Ishikawa (cell line): ENCODE measurements around the gene SMYD5.

Source experiments
- CEBPB ChIP-seq: IDR thresholded peaks from 2 replicates; pipeline ENCODE4 v1.6.1; 2012
- CREB1 ChIP-seq: IDR thresholded peaks from 2 replicates; pipeline ENCODE4 v1.6.1; 2012; ENCODE audit warnings: low read depth
- EGR1 ChIP-seq: IDR thresholded peaks from 2 replicates; pipeline ENCODE4 v1.6.1; 2012
- EP300 ChIP-seq: IDR thresholded peaks from 2 replicates; pipeline ENCODE4 v1.6.1; 2012; ENCODE audit warnings: borderline replicate concordance
- FOXM1 ChIP-seq: IDR thresholded peaks from 2 replicates; pipeline ENCODE4 v1.6.1; 2012; ENCODE audit warnings: low read depth, borderline replicate concordance
- MAX ChIP-seq: IDR thresholded peaks from 2 replicates; pipeline ENCODE4 v1.6.1; 2012
- NFIC ChIP-seq: IDR thresholded peaks from 2 replicates; pipeline ENCODE4 v1.6.1; 2012
- RAD21 ChIP-seq: IDR thresholded peaks from 2 replicates; pipeline ENCODE4 v1.6.1; 2012; ENCODE audit warnings: low read depth
- TAF1 ChIP-seq: IDR thresholded peaks from 2 replicates; pipeline ENCODE4 v1.6.1; 2012; ENCODE audit warnings: low read depth, mild to moderate bottlenecking
- TCF12 ChIP-seq: IDR thresholded peaks from 2 replicates; pipeline ENCODE4 v1.6.1; 2012; ENCODE audit warnings: low read depth
- TEAD4 ChIP-seq: IDR thresholded peaks from 2 replicates; pipeline ENCODE4 v1.6.1; 2012
- YY1 ChIP-seq: IDR thresholded peaks from 2 replicates; pipeline ENCODE4 v1.6.1; 2012; ENCODE audit warnings: low read depth
- ZBTB7A ChIP-seq: IDR thresholded peaks from 2 replicates; pipeline ENCODE4 v1.6.1; 2012; ENCODE audit warnings: low read depth
- TF ChIP-seq, protein P1 (sequence below): IDR thresholded peaks from 2 replicates; pipeline ENCODE4 v1.6.1; 2012; ENCODE audit warnings: low read depth, mild to moderate bottlenecking
- TF ChIP-seq, protein P2 (sequence below): IDR thresholded peaks from 2 replicates; pipeline ENCODE4 v1.6.1; 2012

SMYD5 gene

DNA sequence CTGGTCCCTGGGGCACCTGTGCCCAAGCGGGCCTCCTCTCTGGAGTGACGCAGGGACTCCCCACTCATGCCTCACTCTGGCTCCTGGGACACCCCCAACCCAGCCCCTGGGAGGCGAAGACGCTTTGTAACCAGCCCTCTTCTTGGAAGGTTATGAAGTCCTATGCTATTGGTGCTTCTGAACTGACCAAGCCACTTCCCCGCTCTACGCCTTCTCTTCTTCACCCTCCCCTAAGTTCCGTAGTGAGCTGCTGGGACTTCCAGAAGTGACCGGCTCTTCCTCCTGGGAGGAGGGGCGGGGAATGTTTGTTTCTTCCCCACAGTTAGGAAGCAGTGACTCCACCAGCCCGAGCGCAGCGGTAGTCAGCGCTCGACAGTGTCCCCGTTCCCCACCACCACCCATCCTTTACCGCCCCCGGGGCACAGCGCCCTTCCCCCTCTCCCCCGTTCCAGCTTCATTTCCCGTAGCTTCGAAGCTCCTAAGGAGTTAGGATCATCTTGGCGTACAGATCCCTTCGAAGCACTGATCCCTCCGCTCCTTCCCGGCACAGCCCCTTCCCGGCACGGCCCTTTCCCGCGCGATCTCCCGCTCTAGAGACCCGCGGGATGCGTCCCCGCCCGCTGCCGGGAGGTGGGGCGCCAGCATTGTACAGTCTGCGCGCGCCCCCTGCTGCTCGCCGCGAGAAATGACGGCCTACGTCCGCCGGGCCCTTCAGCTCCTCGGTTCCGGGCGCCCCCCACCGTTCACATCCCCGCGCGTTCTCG lies 37.0 kb upstream of the SMYD5 start:
- no peak for TF ChIP-seq TEAD4
- no peak for TF ChIP-seq CREB1
- no peak for TF ChIP-seq FOXM1
- TF ChIP-seq MAX: peak; percentile 82
- no peak for TF ChIP-seq YY1
- TF ChIP-seq NFIC: no peak
- no peak for TF ChIP-seq TAF1
- no peak for TF ChIP-seq EP300
- TF ChIP-seq ZBTB7A: no peak; the same call in 1 of the 2 replicates
- TF ChIP-seq, protein P1, sequence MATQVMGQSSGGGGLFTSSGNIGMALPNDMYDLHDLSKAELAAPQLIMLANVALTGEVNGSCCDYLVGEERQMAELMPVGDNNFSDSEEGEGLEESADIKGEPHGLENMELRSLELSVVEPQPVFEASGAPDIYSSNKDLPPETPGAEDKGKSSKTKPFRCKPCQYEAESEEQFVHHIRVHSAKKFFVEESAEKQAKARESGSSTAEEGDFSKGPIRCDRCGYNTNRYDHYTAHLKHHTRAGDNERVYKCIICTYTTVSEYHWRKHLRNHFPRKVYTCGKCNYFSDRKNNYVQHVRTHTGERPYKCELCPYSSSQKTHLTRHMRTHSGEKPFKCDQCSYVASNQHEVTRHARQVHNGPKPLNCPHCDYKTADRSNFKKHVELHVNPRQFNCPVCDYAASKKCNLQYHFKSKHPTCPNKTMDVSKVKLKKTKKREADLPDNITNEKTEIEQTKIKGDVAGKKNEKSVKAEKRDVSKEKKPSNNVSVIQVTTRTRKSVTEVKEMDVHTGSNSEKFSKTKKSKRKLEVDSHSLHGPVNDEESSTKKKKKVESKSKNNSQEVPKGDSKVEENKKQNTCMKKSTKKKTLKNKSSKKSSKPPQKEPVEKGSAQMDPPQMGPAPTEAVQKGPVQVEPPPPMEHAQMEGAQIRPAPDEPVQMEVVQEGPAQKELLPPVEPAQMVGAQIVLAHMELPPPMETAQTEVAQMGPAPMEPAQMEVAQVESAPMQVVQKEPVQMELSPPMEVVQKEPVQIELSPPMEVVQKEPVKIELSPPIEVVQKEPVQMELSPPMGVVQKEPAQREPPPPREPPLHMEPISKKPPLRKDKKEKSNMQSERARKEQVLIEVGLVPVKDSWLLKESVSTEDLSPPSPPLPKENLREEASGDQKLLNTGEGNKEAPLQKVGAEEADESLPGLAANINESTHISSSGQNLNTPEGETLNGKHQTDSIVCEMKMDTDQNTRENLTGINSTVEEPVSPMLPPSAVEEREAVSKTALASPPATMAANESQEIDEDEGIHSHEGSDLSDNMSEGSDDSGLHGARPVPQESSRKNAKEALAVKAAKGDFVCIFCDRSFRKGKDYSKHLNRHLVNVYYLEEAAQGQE: no peak
- peak; percentile 91 for TF ChIP-seq RAD21
- TF ChIP-seq CEBPB: no peak
- TF ChIP-seq, protein P2, sequence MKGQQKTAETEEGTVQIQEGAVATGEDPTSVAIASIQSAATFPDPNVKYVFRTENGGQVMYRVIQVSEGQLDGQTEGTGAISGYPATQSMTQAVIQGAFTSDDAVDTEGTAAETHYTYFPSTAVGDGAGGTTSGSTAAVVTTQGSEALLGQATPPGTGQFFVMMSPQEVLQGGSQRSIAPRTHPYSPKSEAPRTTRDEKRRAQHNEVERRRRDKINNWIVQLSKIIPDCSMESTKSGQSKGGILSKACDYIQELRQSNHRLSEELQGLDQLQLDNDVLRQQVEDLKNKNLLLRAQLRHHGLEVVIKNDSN: no peak
- no peak for TF ChIP-seq TCF12
- TF ChIP-seq EGR1: no peak

DNA sequence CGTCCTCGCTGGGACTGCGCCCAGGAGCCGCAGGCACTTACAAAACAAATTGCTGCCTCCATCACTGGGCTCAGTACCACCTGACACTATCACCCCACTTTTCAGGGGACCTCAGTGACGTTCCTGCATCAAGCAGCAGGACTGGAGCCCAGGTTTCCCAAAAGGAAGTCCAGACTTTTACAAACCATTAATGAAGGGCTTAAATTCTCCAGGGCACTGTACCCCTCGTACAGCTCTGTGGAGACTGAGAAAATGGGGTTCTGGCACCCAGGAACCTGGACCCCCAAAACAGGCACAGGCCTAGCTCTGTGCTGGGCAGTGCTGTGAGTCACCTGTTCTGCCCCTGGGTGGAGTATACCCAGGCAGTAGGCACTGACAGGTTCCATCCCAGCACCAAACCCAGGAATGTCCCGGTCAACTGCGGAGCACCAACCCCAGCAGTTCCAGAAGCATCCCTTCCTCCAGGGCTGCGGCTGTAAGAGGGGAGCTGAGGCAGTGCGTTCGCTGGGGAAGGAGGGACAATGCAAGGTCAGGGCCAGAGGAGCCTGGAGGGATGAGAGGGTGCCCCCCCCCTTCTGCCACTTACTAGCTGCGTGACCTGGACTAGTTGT lies 36.3 kb upstream of the SMYD5 start:
- TF ChIP-seq FOXM1: no peak
- TF ChIP-seq, protein P2: no peak
- TF ChIP-seq YY1: no peak
- no peak for TF ChIP-seq TCF12
- TF ChIP-seq CEBPB: no peak
- no peak for TF ChIP-seq TAF1
- no peak for TF ChIP-seq RAD21
- no peak for TF ChIP-seq NFIC
- TF ChIP-seq MAX: no peak
- TF ChIP-seq TEAD4: no peak
- TF ChIP-seq, protein P1: no peak
- no peak for TF ChIP-seq EP300
- TF ChIP-seq CREB1: no peak

GRCh38 chr2:73185965-73186364 lies 28.1 kb upstream of the SMYD5 start:
- TF ChIP-seq CREB1 (no peak), TAF1 (no peak), NFIC (no peak), TEAD4 (no peak), MAX (no peak), RAD21 (no peak), YY1 (no peak), ZBTB7A (no peak), FOXM1 (no peak), EGR1 (no peak)

GRCh38 chr2:73187549-73187948 lies 26.5 kb upstream of the SMYD5 start:
- TF ChIP-seq RAD21: no peak
- no peak for TF ChIP-seq TEAD4
- no peak for TF ChIP-seq FOXM1
- TF ChIP-seq MAX: no peak
- no peak for TF ChIP-seq CEBPB
- no peak for TF ChIP-seq EGR1
- no peak for TF ChIP-seq TCF12
- TF ChIP-seq YY1: no peak
- no peak for TF ChIP-seq NFIC
- TF ChIP-seq, protein P2: no peak
- no peak for TF ChIP-seq CREB1
- no peak for TF ChIP-seq TAF1
- TF ChIP-seq, protein P1: no peak
- no peak for TF ChIP-seq ZBTB7A
- TF ChIP-seq EP300: no peak
